Central memory CD8-positive, alpha-beta T cell (primary cell): Measurements from ENCODE around the gene SYT3.

ENCODE experiments used
- ATAC-seq: fragments of 150-1000 bp; cut with Tn5 transposase; replicated peaks from 2 replicates; pipeline ENCODE4 v1.10.0; 2022; ENCODE audit warnings: mild to moderate bottlenecking, moderate FRiP score, moderate number of reproducible peaks; ENCODE audit not compliant: poor library complexity, severe bottlenecking; ENCODE audit errors: extremely low read depth
- DNase-seq, 2 donors: peaks; one replicate each; pipeline ENCODE4 v3.0.0; 2021; ENCODE audit warnings: low spot score in 2 of 2
- H3K27ac Mint-ChIP-seq: one replicate; pipeline ENCODE4 v1.8.0; 2022; ENCODE audit warnings: low read depth, mild to moderate bottlenecking, moderate library complexity, mixed read lengths
- H3K27me3 Mint-ChIP-seq: one replicate; pipeline ENCODE4 v1.8.0; 2022; ENCODE audit warnings: mixed read lengths
- H3K36me3 Mint-ChIP-seq: one replicate; pipeline ENCODE4 v1.8.0; 2022; ENCODE audit warnings: mild to moderate bottlenecking, moderate library complexity, mixed read lengths; ENCODE audit not compliant: insufficient read depth
- H3K4me1 Mint-ChIP-seq: one replicate; pipeline ENCODE4 v1.8.0; 2022; ENCODE audit warnings: mixed read lengths
- H3K4me3 Mint-ChIP-seq: one replicate; pipeline ENCODE4 v1.8.0; 2022; ENCODE audit warnings: mild to moderate bottlenecking, moderate library complexity, mixed read lengths
- H3K9me3 Mint-ChIP-seq: one replicate; pipeline ENCODE4 v1.8.0; 2022; ENCODE audit warnings: mixed read lengths

The SYT3 gene

GRCh38 chr19:50658441-50659317 is 19.0 kb upstream of the SYT3 start:
- H3K27ac Mint-ChIP-seq: peak overlapping the region; percentile 46
- ATAC-seq: no peak
- peaks cover 13% of the 10 kb centered on the region for H3K4me1 Mint-ChIP-seq

GRCh38 chr19:50657712-50658440 is 18.2 kb upstream of the SYT3 start:
- Mint-ChIP-seq H3K27ac (peak overlapping the region; percentile 46), H3K4me1 (peaks cover 13% of the 10 kb centered on the region), H3K9me3 (peaks cover 15% of the 10 kb centered on the region), H3K27me3 (peaks cover 88% of the 10 kb centered on the region), H3K4me3 (peak overlapping the region; percentile 62), H3K36me3 (peaks cover 3% of the 10 kb centered on the region)
- ATAC-seq: peak; percentile 84
- peak; percentile 20 to 43 for DNase-seq

More at GRCh38 chr19:50658441-50659317, 19.0 kb upstream of the SYT3 start:
- peaks cover 88% of the 10 kb centered on the region for H3K27me3 Mint-ChIP-seq
- H3K9me3 Mint-ChIP-seq: peaks cover 15% of the 10 kb centered on the region
- H3K36me3 Mint-ChIP-seq: peaks cover 3% of the 10 kb centered on the region
- no peak for DNase-seq
- peak overlapping the region; percentile 62 for H3K4me3 Mint-ChIP-seq

GRCh38 chr19:50657222-50657669 is 17.6 kb upstream of the SYT3 start:
- Mint-ChIP-seq H3K4me3 (peak overlapping the region; percentile 62), H3K4me1 (peaks cover 13% of the 10 kb centered on the region), H3K36me3 (peaks cover 3% of the 10 kb centered on the region), H3K27me3 (peaks cover 88% of the 10 kb centered on the region), H3K27ac (no peak overlapping the region), H3K9me3 (peaks cover 15% of the 10 kb centered on the region)
- no peak for DNase-seq
- no peak for ATAC-seq

- H3K4me1 Mint-ChIP-seq: peaks cover 13% of the 10 kb centered on the region
- no peak for DNase-seq
- no peak overlapping the region for H3K4me3 Mint-ChIP-seq
- peaks cover 15% of the 10 kb centered on the region for H3K9me3 Mint-ChIP-seq
- ATAC-seq: no peak
- H3K36me3 Mint-ChIP-seq: peaks cover 3% of the 10 kb centered on the region
- peaks cover 75% of the 10 kb centered on the region for H3K27me3 Mint-ChIP-seq
- no peak overlapping the region for H3K27ac Mint-ChIP-seq
Observed at GRCh38 chr19:50654882-50655281, 15.2 kb upstream of the SYT3 start.

- Mint-ChIP-seq H3K9me3 (peaks cover 9% of the 10 kb centered on the region), H3K4me3 (no peak overlapping the region), H3K27ac (no peak overlapping the region), H3K27me3 (peaks cover 73% of the 10 kb centered on the region), H3K36me3 (no peaks in the 10 kb centered on the region), H3K4me1 (peaks cover 4% of the 10 kb centered on the region)
- ATAC-seq (no peak), DNase-seq (no peak)
Observed at GRCh38 chr19:50652722-50653121, 13.0 kb upstream of the SYT3 start.

GRCh38 chr19:50651174-50651573 is 11.5 kb upstream of the SYT3 start:
- H3K4me1 Mint-ChIP-seq: no peaks in the 10 kb centered on the region
- ATAC-seq: no peak
- peaks cover 9% of the 10 kb centered on the region for H3K9me3 Mint-ChIP-seq
- DNase-seq: no peak
- no peaks in the 10 kb centered on the region for H3K36me3 Mint-ChIP-seq
- no peak overlapping the region for H3K27ac Mint-ChIP-seq
- no peak overlapping the region for H3K4me3 Mint-ChIP-seq
- H3K27me3 Mint-ChIP-seq: peaks cover 62% of the 10 kb centered on the region

GRCh38 chr19:50649433-50650391 is 10.0 kb upstream of the SYT3 start, which contains the start of gene C19orf81:
TSS of gene C19orf81 (plus strand) at chr19:50649445. CDS start at chr19:50649445, 0 bp downstream.
- ATAC-seq (no peak), DNase-seq (no peak)
- Mint-ChIP-seq H3K4me1 (no peaks in the 10 kb centered on the region), H3K27ac (peak within 1 kb of the TSS; percentile 62), H3K9me3 (peaks cover 3% of the 10 kb centered on the region), H3K36me3 (no peaks in the 10 kb centered on the region), H3K4me3 (no peak within 1 kb of the TSS), H3K27me3 (peaks cover 47% of the 10 kb centered on the region)

GRCh38 chr19:50648659-50649058 is 9.0 kb upstream of the SYT3 start:
- Mint-ChIP-seq H3K27ac (no peak overlapping the region), H3K4me3 (no peak overlapping the region), H3K4me1 (no peaks in the 10 kb centered on the region), H3K36me3 (no peaks in the 10 kb centered on the region), H3K27me3 (peaks cover 37% of the 10 kb centered on the region), H3K9me3 (no peaks in the 10 kb centered on the region)
- DNase-seq: no peak
- no peak for ATAC-seq

GRCh38 chr19:50647879-50648615 is 8.4 kb upstream of the SYT3 start:
- Mint-ChIP-seq H3K4me3 (no peak overlapping the region), H3K4me1 (no peaks in the 10 kb centered on the region), H3K9me3 (no peaks in the 10 kb centered on the region), H3K27me3 (peaks cover 30% of the 10 kb centered on the region), H3K27ac (no peak overlapping the region), H3K36me3 (no peaks in the 10 kb centered on the region)
- no peak for DNase-seq
- no peak for ATAC-seq

GRCh38 chr19:50646074-50646807 is 6.6 kb upstream of the SYT3 start:
- DNase-seq: no peak
- H3K4me3 Mint-ChIP-seq: no peak overlapping the region

GRCh38 chr19:50645107-50645506 is 5.4 kb upstream of the SYT3 start:
- ATAC-seq (no peak), DNase-seq (no peak)
- Mint-ChIP-seq H3K36me3 (no peaks in the 10 kb centered on the region), H3K9me3 (no peaks in the 10 kb centered on the region), H3K27me3 (peaks cover 16% of the 10 kb centered on the region), H3K27ac (no peak overlapping the region), H3K4me1 (no peaks in the 10 kb centered on the region), H3K4me3 (no peak overlapping the region)

More at GRCh38 chr19:50646074-50646807, 6.6 kb upstream of the SYT3 start:
- H3K9me3 Mint-ChIP-seq: no peaks in the 10 kb centered on the region
- H3K4me1 Mint-ChIP-seq: no peaks in the 10 kb centered on the region
- no peak overlapping the region for H3K27ac Mint-ChIP-seq
- H3K27me3 Mint-ChIP-seq: peaks cover 20% of the 10 kb centered on the region
- no peak for ATAC-seq
- H3K36me3 Mint-ChIP-seq: no peaks in the 10 kb centered on the region
